Activated effector memory CD4-positive, alpha-beta T cell treated with Interleukin-2 at 50 U/mL for 16 hours (primary cell): ENCODE data around the gene TMEM72.
"Not testable (repeated sequence)": the region's sequence is repeated elsewhere in the genome, so short reads cannot be mapped to it uniquely, and the experiment has no call there.

Experiments used
- DNase-seq: peaks from one replicate; pipeline ENCODE4 v3.0.0-alpha.2; 2020

Gene TMEM72

GRCh38 chr10:44911081-44911540, at the start of gene TMEM72:
TMEM72 (plus strand) TSS chr10:44911337; CDS start chr10:44911513, 176 bp downstream.
- DNase-seq: no peak

DNA sequence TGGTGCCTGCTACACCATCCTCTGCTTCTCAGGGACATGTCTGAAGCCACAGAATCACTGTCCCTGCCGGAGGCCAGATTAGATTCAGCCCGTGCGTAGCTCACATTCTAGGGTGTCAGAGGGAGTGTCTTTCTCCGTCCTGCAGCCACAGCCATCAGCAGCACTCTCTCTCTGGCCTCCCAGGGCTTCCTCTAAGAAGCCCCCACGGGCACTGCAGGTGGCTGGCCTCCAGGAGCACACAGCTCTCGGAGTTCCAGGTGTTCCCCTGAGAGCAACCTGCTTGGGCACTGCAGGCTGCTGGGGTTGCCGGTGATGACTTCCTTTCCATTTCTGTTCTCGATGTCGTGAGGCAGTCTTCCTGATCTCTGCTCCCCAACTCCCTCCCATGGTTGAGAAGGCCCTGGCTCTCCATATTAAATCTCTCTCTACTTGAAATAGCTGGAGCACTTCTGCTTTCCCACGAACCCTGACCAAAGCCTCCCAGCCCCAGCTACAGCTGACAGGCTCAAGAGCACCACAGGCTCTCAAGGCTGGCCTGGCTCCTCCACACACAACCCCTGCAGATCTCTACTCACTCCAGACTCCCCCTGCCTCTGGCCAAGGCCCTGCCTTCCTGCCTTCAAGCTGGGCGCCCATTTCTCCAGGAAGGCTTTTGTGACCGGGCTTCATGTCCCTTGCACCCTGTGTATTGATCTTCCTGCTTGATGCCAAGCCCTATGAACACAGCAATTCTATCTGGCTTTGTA, 49.0 kb upstream of the TMEM72 start:
- no peak for DNase-seq

GRCh38 chr10:44862924-44863323, 48.2 kb upstream of the TMEM72 start:
- no peak for DNase-seq

- no peak for DNase-seq
Measured at GRCh38 chr10:44863344-44864047, 47.6 kb upstream of the TMEM72 start.

DNA sequence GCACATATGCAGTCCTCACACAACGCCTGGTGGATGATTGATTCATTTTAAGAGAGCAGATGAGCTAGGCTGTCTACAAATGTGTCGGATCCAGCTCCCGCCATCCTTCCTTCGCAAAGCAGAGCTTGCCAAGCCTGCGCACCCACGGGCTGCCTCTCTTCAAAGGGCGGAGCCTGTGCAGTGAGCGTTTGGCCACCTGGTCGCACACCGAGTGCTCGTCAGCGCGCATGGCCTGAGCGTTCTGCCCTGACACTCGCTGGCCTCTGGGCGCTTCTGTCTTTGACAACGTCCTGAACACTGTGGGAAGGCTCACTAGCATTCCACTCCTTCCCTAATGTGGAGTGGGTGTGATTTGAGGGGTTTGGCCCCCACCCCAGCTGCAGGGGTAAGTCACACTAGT, 47.1 kb upstream of the TMEM72 start:
- DNase-seq: no peak

GRCh38 chr10:44864637-44865288, 46.4 kb upstream of the TMEM72 start:
- peak; percentile 67 for DNase-seq

DNA sequence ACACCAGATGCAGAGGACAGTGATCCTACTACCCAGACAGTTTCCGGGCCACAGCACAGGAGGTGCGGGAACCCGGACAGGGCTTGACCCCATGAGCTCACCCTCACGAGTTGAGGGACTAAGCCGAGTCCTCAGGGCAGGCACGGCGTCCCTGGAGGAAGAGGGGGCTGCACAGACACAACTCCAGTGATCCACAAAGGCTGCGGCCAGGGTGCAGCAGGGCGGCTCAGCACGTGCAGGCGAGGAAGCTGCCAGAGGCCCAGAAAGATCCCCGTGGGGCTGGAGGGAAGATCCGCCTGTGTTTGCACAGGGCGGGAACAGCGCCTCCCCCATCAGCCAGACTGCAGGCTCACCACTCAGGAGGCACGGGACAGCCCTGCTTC, 45.9 kb upstream of the TMEM72 start:
- no peak for DNase-seq

DNA sequence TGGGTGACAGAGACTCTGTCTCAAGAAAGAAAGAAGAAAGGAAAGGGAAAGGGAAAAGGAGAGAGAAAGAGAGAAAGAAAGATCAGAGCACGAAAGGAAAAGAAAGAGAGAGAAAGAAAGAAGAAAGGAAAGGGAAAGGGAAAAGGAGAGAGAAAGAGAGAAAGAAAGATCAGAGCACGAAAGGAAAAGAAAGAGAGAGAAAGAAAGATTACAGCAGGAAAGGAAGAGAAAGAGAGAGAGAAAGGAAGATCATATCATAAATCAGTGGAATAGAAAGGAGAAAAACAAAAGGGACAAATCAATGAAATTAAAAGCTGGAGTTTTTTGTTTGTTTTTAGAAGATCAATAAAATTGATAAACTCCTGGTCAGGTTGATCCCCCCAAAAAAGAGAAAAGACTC, 44.8 kb upstream of the TMEM72 start:
- not testable (repeated sequence) for DNase-seq

DNA sequence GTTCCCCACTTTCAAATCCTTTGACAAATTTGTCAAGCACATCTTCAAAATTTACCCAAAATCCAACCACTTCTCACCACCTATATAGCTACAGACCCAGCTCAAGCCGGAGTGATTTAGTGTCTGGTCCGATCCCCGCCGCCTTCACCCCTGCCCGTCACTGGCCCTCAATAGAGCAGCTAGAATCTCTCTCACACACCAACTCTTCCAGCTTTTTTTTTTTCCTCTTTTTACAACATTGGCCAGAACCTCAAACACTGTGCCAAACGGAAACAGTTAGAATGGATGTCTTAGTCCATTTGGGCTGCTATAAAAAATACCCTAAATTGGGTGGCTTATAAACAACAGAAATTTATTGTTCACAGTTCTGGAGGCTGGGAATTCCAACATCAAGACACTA, 41.1 kb upstream of the TMEM72 start:
- no peak for DNase-seq

- no peak for DNase-seq
Measured at GRCh38 chr10:44873160-44873559, 38.0 kb upstream of the TMEM72 start.

DNA sequence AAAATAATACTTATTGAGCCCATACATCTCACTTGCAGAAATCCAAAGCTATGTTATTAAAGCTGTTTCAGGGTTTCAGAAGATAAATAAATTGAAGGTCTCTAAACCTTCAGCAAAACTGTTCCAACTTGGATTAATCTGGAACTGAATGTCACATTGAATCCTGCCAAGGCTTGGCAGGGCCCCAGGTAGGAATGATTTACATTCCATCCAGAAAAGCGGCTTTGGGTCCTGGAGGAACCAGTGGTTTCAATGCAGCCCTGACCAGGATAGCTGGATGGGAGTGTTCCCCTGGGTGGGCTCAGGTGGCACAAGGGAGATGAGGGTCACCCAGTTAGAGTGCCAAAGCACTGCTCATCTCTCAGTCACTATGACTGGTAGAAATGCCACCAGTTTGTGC, 37.0 kb upstream of the TMEM72 start:
- DNase-seq: no peak

DNA sequence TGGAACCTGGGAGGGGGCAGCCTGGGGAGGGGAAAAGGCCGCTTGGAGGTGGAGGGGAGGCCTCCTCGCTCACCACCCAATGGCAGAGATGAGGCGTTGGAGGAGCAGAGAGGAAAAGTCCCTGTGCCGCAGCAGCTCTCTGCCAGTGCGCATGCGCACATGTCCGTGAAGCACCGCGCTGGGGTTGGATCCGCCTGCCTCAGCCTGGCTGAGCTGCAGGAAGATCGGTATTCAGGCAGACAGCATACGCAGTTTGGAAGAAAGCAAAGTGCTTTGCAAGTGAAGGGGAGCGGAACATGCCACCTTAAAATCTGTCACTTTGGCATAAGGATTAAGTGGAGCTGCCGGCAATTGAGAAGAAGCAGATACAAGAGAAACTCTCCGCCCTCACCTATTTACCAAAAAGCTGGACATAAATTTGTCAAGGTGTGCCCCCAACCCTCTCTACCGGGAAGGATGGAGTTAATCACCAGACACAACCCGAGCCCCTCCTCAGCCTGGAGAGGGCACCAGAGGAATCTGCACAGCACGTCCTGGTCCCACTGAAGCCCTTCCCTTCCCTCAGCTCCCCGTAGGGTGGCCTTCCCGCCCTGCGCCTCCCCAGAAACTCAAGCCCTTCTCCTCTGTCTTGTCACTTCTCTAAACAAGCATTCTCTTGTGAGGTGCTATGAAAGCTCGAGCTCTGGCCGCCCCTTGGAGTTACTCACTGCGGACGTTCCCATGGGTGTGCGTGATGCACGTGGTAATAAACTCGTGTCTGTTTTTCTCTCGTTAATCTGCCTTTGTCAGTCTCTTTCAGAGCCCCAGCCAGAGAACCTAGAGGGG, 32.2 kb upstream of the TMEM72 start:
- DNase-seq: peak; percentile 41

DNA sequence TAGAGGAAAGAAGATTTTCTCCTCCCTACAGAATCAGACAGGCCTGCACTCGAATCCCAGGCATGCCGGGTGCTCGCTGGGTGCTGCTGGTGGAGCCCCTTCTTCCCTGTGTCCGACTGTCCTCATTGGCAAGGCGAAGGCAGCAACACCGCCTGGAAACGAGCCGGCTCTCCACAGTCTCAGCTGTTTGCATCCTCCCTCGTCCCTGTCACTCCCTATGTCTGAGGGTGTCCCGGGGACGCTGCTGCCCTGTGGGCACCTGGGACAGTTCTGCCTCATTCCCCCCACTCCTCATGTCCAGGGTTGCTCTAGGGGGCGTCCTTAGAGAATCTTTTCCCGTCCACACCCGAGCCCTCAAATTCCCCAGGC, 31.6 kb upstream of the TMEM72 start:
- DNase-seq: no peak

- DNase-seq: no peak
Measured at GRCh38 chr10:44880090-44880715, 30.9 kb upstream of the TMEM72 start.

DNA sequence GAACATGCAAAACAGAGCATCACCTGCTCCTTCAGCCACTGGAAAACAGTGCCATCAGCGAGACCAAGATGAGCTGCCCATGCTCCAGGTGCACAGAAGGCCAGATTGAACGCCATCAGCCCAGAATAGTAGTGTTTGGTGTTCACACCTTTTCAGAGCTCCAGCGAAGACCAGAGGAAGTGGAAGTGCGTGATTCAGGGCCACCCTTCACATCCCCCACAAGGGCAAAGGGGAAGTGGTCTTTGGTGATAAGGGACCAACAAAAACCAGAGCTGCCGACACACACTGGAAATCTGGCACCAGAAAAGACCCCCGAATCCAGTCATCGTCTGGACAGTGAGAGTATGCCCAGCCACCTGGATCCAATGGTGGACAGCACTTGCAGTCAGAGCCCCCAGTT, 29.5 kb upstream of the TMEM72 start:
- no peak for DNase-seq

DNA sequence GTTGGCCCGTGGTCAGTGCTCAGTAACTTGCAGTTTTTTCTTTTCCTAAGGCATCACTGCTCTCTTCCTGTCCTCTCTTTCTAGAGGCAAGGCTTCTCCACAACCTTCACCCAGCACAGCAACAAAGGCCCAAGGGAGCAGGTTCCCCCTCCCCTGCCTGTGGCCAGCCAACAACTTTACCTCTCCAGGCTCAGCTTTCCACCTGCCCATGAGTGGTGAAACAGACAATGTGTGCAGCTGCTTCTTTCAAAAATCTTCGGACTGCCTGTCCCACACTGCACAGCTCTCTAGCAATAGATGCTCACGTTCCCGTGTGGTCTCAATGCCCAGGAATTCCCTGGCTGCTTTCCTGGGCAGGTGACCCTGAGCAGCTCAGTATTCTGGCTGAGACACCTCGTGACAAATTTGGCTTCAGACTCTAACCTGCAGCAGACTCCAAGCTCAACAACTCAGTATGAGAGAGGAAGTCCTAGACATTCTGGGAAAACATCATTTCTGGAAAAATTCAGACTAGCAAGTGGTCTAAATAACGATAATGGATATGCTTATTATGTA, 28.9 kb upstream of the TMEM72 start:
- DNase-seq: no peak

DNA sequence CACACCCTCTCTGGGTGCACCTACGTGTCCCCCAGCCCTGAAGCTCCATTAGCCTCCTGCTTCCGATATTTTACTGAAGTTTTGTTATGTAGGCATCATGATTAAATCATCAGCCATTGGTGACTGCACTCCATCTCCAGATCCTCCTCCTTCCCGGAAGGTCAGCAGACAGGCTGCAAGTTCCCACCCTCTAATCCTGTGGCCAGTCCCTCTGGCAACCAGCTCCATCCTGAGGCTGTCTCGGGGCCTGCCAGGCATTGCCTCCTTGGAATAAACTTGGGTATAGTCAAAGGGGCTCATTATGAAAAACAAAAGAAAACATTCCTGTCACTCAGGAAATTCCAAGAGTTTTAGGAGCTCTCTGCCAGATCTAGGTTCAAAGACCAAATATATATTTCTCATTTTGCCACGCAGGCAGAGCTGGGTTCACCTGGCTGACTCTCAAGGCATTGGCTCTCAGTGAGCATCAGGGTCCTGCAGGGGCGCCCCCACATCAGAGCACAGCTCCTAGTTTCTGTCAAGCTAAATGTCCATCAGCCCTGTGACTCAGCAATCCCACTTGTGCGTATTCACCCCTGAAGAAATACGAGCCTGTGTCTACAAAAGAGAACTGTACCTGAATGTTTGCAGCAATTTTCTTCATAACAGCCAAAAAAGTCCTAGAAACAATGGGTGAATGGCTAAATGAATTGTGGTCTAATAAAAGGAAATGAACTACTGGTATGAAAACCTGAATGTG, 27.4 kb upstream of the TMEM72 start:
- no peak for DNase-seq

GRCh38 chr10:44885710-44886109, 25.4 kb upstream of the TMEM72 start:
- no peak for DNase-seq

GRCh38 chr10:44886966-44887365, 24.2 kb upstream of the TMEM72 start:
- no peak for DNase-seq

- DNase-seq: no peak
Measured at GRCh38 chr10:44888886-44889285, 22.3 kb upstream of the TMEM72 start.

DNA sequence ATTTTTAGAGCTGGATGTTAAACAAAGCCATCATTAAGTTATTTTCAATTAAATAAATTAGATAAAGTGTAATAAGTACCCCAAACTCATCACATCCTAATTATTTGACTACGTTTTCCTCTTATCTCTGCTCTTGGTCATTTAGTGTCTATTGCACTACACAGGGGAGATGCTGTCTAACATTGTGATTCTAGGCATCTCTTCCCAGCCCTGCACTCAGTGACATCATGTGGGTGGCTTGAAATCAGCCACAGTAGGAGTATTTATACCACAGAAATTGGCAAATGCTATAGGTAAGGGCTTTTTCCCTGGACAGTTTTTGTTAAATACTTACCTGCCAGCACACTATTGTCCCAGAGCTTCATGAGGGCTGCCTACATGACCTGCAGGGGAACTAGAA, 21.3 kb upstream of the TMEM72 start:
- no peak for DNase-seq
